GM12874 (cell line): Measurements from ENCODE around the gene ABLIM2.

ENCODE experiments used
- CTCF ChIP-seq: IDR thresholded peaks from 2 replicates; pipeline ENCODE4 v1.5.1; 2011; ENCODE audit warnings: low read depth, mild to moderate bottlenecking, control low read depth, low read length, moderate library complexity; ENCODE audit not compliant: insufficient read depth

The ABLIM2 gene

DNA sequence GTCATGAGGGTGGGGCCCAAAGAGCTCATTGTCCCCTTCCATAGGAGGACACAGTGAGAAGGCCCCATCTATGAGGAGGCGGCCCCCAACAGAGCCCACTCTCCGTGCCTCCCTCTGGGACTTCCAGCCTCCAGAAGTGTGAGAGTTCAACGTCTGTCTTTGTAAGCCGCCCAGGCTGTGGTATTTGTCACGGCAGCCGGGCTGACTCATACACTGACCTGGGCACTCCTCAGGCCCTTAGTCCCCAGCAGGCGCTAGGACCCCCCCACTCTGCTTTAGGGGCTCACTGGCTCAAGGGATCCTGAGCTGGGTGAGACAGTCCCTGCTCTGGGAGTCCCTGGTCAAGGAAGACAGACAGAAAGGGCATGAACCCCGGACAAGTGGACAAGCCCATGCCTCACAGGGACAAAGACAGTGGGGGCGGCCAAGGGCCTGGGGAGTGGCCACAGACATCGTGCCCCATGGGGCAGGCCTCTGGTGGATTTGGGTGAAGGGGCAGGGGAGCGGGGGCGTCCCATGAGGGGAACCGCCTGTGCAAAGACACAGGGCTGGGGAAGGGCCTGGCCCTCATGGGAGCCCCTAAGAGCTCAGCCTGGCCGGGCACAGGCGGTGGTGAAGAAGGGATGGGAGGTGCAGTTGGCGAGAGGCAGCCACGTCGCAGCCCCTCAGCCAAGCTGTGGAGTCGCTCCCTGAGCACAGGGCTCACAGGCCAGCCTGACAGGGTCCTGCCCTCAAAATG is 21.5 kb downstream of the ABLIM2 start:
- no peak for TF ChIP-seq CTCF

DNA sequence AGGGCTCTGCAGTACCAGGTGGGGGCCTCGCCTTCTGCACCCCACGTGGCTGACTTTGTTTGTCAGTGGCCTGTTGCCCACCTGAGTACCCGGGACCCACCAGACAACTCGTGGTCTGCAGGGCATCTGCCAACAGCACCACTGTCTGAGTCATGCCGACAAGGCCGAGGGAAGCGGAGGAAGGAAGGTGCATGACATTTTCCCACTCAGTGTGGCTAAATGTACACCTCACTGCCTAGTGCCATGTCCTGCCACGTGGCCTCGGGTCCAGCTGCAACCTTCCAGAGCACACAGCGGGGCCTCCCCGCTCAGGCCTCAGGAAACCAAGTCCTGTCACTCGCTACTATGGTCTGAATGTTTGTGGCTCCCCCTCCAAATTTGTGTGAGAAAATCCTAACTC is 22.1 kb downstream of the ABLIM2 start:
- no peak for TF ChIP-seq CTCF

GRCh38 chr4:8135666-8136065 is 22.9 kb downstream of the ABLIM2 start:
- TF ChIP-seq CTCF = no peak

GRCh38 chr4:8133897-8134563 is 24.6 kb downstream of the ABLIM2 start:
- no peak for TF ChIP-seq CTCF

DNA sequence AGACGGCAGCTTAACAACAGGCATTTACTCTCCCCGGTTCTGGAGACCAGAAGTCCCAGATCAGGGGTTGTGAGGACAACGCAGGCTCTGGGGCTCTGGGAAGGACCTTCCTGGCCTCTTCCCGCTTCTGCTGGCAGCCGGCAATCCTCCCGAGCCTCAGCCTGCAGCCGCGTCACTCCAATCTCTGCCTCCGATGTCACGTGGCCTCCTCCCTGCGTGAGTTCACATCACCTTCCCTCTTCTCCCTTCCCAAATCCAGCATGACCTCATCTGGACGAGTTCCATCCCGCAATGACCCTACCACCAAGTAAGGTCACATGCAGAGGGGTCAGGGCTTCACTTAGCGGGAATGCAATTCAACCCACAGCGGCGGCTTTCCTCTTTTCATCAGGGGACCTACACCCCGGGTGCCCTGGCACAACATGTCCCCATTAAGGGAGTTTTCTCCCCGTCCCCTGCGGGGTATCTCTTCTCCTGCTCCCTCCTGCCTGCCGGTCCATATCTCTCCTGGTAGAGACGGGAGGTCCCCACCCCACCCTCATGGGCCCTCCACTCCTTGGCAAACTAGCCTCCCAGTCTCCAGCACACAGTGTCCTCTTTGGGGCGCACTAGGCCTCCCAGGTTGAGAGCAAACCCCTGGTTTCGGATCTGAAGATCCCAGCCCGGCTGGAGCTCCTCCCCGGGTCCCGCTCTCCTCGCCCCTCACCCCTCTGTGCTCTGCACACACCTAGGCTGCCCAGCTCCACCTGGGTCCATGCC is 25.5 kb downstream of the ABLIM2 start:
- no peak for TF ChIP-seq CTCF

- no peak for TF ChIP-seq CTCF
Observed at GRCh38 chr4:8132400-8132799, 26.2 kb downstream of the ABLIM2 start.

- no peak for TF ChIP-seq CTCF
Observed at GRCh38 chr4:8131826-8132225, 26.8 kb downstream of the ABLIM2 start.
